KMS-11 (cell line): ENCODE results near the gene ZNF70.

Experiments
- H2AFZ ChIP-seq: fragments of 200-600 bp; sonication (generic); 2 replicates; pipeline ENCODE4 v1.6.1; 2016; ENCODE audit warnings: antibody characterized with exemption, mixed run types, low read depth
- H3K27ac ChIP-seq: fragments of 200-600 bp; sonication (generic); 2 replicates; pipeline ENCODE4 v1.6.1; 2016; ENCODE audit warnings: mild to moderate bottlenecking, mixed run types
- H3K27me3 ChIP-seq: fragments of 200-600 bp; sonication (generic); 2 replicates; pipeline ENCODE4 v1.6.1; 2017; ENCODE audit warnings: mild to moderate bottlenecking, low read depth, mixed run types, moderate library complexity; ENCODE audit not compliant: insufficient read depth
- H3K36me3 ChIP-seq: fragments of 200-600 bp; sonication (generic); 2 replicates; pipeline ENCODE4 v1.6.1; 2017; ENCODE audit warnings: mild to moderate bottlenecking, mixed run types; ENCODE audit not compliant: insufficient read depth
- H3K4me1 ChIP-seq: fragments of 200-600 bp; sonication (generic); 2 replicates; pipeline ENCODE4 v1.6.1; 2016; ENCODE audit warnings: mild to moderate bottlenecking, low read depth, mixed run types; ENCODE audit not compliant: poor library complexity, severe bottlenecking
- H3K4me2 ChIP-seq: fragments of 200-600 bp; sonication (generic); 2 replicates; pipeline ENCODE4 v1.7.0; 2016; ENCODE audit warnings: mild to moderate bottlenecking, mixed run types
- H3K4me3 ChIP-seq: fragments of 200-600 bp; sonication (generic); IDR thresholded peaks from 2 replicates; pipeline ENCODE4 v1.6.1; 2017; ENCODE audit warnings: low read depth, low read length, mixed read lengths; ENCODE audit not compliant: insufficient read depth
- H3K79me2 ChIP-seq: fragments of 200-600 bp; sonication (generic); 2 replicates; pipeline ENCODE4 v1.6.1; 2016; ENCODE audit warnings: low read depth, mixed run types; ENCODE audit not compliant: insufficient read depth
- H3K9ac ChIP-seq: fragments of 200-600 bp; sonication (generic); 2 replicates; pipeline ENCODE4 v1.6.1; 2016; ENCODE audit warnings: mild to moderate bottlenecking, mixed run types
- H4K20me1 ChIP-seq: fragments of 200-600 bp; sonication (generic); 2 replicates; pipeline ENCODE4 v1.6.1; 2016; ENCODE audit warnings: mild to moderate bottlenecking, mixed run types; ENCODE audit not compliant: insufficient read depth
- TF ChIP-seq, protein P1 (sequence below): fragments of 200-600 bp; sonication (generic); conservative IDR thresholded peaks from 2 replicates; pipeline ENCODE4 v1.6.1; 2017; ENCODE audit warnings: low read depth, mild to moderate bottlenecking, antibody characterized with exemption, low read length, moderate library complexity, mixed read lengths

ZNF70 gene

DNA sequence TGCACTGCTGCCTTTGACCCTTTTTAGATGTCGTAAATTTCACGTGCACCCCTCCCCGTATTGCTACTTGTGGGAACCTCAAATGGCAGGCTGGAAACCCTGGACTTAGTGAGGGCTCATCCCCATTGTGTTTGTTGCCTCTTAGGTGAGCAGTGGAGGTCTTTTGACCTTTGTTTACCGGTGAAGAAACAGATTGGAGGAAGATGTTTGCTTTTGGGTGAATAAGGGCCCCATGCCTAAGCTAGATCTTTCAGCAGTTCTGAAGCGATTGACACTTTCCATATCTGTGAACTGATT lies 36.6 kb upstream of the ZNF70 start:
- Histone ChIP-seq H3K27me3 (no peaks in the 10 kb centered on the region), H3K27ac (peak overlapping the region; percentile 98; the same call in 1 of the 2 replicates), H3K79me2 (peaks cover 52% of the 10 kb centered on the region), H3K36me3 (no peaks in the 10 kb centered on the region), H3K9ac (peak overlapping the region; percentile 96; the same call in 1 of the 2 replicates), H2AFZ (0 out of 2 replicates have a peak overlapping the region, but pooled peaks have one; percentile 14), H4K20me1 (peaks cover 21% of the 10 kb centered on the region), H3K4me2 (peak overlapping the region; percentile 97), H3K4me1 (peaks cover 50% of the 10 kb centered on the region), H3K4me3 (peak overlapping the region; percentile 61)
- TF ChIP-seq, protein P1, sequence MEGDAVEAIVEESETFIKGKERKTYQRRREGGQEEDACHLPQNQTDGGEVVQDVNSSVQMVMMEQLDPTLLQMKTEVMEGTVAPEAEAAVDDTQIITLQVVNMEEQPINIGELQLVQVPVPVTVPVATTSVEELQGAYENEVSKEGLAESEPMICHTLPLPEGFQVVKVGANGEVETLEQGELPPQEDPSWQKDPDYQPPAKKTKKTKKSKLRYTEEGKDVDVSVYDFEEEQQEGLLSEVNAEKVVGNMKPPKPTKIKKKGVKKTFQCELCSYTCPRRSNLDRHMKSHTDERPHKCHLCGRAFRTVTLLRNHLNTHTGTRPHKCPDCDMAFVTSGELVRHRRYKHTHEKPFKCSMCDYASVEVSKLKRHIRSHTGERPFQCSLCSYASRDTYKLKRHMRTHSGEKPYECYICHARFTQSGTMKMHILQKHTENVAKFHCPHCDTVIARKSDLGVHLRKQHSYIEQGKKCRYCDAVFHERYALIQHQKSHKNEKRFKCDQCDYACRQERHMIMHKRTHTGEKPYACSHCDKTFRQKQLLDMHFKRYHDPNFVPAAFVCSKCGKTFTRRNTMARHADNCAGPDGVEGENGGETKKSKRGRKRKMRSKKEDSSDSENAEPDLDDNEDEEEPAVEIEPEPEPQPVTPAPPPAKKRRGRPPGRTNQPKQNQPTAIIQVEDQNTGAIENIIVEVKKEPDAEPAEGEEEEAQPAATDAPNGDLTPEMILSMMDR, result no peak

DNA sequence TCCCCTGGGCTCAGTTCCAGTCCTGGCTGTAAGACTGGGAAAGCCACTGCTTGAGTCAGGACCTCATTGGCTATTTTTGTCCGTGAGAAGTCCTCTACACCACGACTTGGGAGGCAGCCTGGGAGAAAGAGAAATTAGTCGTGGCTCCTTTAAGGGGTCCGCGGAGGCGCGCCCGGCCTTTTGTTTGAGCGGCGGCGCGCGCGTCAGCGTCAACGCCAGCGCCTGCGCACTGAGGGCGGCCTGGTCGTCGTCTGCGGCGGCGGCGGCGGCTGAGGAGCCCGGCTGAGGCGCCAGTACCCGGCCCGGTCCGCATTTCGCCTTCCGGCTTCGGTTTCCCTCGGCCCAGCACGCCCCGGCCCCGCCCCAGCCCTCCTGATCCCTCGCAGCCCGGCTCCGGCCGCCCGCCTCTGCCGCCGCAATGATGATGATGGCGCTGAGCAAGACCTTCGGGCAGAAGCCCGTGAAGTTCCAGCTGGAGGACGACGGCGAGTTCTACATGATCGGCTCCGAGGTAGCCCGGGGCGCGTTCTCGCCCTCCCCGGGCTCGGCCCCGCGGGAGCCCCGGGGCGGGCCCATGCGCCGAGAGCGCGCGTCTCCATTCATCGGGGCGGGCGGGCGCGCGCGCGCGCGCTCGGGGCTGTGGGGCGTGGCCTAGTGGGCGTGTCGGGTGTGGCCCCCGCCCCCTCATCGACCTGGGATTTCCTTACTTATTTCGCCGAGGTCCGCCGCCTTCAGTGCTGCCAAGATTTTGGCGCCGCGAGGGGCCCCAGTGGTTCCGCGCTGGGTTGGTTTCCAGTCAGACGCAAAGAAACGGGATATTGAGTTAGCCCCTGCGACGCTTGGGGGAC lies 36.1 kb upstream of the ZNF70 start, which contains the start of gene SMARCB1:
Gene SMARCB1, plus strand, starts transcription at position 215 of the 848 bp plus-strand sequence. Its CDS starts 204 bp downstream, at position 419.
- peak within 1 kb of the TSS; percentile 96 for H3K9ac ChIP-seq
- H3K4me1 ChIP-seq, result peaks cover 50% of the 10 kb centered on the region
- peak within 1 kb of the TSS; percentile 75 for H2AFZ ChIP-seq
- peak within 1 kb of the TSS; percentile 61 for H3K4me3 ChIP-seq
- H4K20me1 ChIP-seq, result peaks cover 21% of the 10 kb centered on the region
- H3K79me2 ChIP-seq, result peaks cover 47% of the 10 kb centered on the region
- H3K4me2 ChIP-seq, result peak within 1 kb of the TSS; percentile 98
- H3K27me3 ChIP-seq, result no peaks in the 10 kb centered on the region
- TF ChIP-seq, protein P1, result no peak
- H3K27ac ChIP-seq, result peak within 1 kb of the TSS; percentile 98
- no peaks in the 10 kb centered on the region for H3K36me3 ChIP-seq

DNA sequence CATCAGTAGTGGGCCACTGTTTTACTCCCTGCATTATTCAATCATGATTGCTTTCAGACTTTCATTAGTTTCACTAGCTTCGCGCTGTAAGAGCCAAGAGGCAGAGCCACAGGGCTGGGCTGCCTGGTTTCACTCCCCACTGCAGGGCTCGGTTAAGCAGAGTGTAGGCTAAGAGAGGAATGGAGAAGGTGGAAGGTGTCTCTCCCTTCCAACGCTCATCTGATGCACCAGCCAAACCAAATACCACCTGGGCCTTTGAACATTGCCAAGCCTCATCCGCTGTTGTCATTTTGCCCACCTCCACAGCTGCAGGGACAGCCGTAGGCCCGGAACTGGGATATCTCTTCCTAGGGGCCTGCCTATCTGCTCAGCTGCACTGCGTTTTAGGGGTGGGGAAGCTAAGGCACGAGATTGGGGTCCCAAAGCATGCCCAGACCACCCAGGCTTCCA lies 35.4 kb upstream of the ZNF70 start:
- Histone ChIP-seq H3K36me3 (no peaks in the 10 kb centered on the region), H3K27me3 (no peaks in the 10 kb centered on the region), H3K79me2 (peaks cover 41% of the 10 kb centered on the region), H3K9ac (peak overlapping the region; percentile 96), H3K4me2 (peak overlapping the region; percentile 98), H3K4me3 (no peak overlapping the region), H3K27ac (peak overlapping the region; percentile 98), H4K20me1 (peaks cover 21% of the 10 kb centered on the region), H3K4me1 (peaks cover 50% of the 10 kb centered on the region), H2AFZ (peak overlapping the region; percentile 75)
- TF ChIP-seq, protein P1, result no peak

DNA sequence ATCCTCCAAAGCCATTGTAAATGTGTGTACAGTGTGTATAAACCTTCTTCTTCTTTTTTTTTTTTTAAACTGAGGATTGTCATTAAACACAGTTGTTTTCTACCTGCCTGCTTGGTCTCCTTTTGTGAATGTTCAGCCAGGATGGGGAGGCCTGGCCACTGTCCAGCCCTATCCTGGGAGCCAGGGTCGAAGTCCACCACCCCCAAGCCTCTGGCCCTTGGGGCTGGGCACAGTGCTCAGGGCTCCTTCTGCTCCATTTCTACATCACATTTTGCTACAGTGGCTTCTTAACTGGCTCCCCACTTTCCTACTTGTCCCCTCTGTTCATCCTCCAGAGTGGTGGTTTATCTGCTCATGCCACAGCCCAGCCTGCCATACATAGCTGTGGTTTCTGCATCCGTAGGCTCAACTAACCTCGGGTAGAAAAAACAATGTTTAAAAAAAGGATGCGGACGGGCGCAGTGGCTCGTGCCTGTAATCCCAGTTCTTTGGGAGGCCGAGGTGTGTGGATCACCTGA lies 33.4 kb upstream of the ZNF70 start:
- Histone ChIP-seq H3K4me3 (no peak overlapping the region), H3K36me3 (no peaks in the 10 kb centered on the region), H4K20me1 (peaks cover 13% of the 10 kb centered on the region), H3K27me3 (no peaks in the 10 kb centered on the region), H3K9ac (no peak overlapping the region), H2AFZ (no peak overlapping the region), H3K27ac (no peak overlapping the region), H3K4me1 (peaks cover 39% of the 10 kb centered on the region), H3K4me2 (no peak overlapping the region), H3K79me2 (peaks cover 20% of the 10 kb centered on the region)
- TF ChIP-seq, protein P1, result no peak
